Smooth muscle cell (in vitro differentiated cells): Measurements from ENCODE around the gene LENG1. TPM values are rescaled to one million over a fixed set of nuclear protein-coding genes. Genes with fewer than 3 reads are reported as not detected.

Experiments used
- DNase-seq: peaks from one replicate; lab custom pipeline; 2025; ENCODE audit not compliant: unreplicated experiment; lab: John Stamatoyannopoulos, UW
- H2AFZ ChIP-seq: fragments of 200-600 bp; sonication (generic); 2 replicates; pipeline ENCODE4 v1.6.0; 2016; ENCODE audit warnings: antibody characterized with exemption, low read depth, mild to moderate bottlenecking
- H3F3A ChIP-seq: fragments of 200-600 bp; sonication (generic); 2 replicates; pipeline ENCODE4 v1.6.0; 2017; ENCODE audit warnings: antibody characterized with exemption, low read depth
- H3K27ac ChIP-seq: fragments of 200-600 bp; sonication (generic); 2 replicates; pipeline ENCODE4 v1.5.1; 2016; ENCODE audit warnings: low read depth, mild to moderate bottlenecking
- H3K27me3 ChIP-seq: fragments of 200-600 bp; sonication (generic); 2 replicates; pipeline ENCODE4 v1.6.1; 2016; ENCODE audit warnings: low read depth, mild to moderate bottlenecking
- H3K36me3 ChIP-seq: fragments of 200-600 bp; sonication (generic); 2 replicates; pipeline ENCODE4 v1.5.1; 2016; ENCODE audit warnings: low read depth
- H3K4me1 ChIP-seq: fragments of 200-600 bp; sonication (generic); 2 replicates; pipeline ENCODE4 v1.5.1; 2016; ENCODE audit warnings: low read depth
- H3K4me2 ChIP-seq: fragments of 200-600 bp; sonication (generic); 2 replicates; pipeline ENCODE4 v1.6.0; 2016; ENCODE audit warnings: mild to moderate bottlenecking
- H3K4me3 ChIP-seq: fragments of 200-600 bp; sonication (generic); 2 replicates; pipeline ENCODE4 v1.5.1; 2016; ENCODE audit warnings: mild to moderate bottlenecking
- H3K79me2 ChIP-seq: fragments of 200-600 bp; sonication (generic); 2 replicates; pipeline ENCODE4 v1.6.0; 2016; ENCODE audit warnings: low read depth, mild to moderate bottlenecking
- H3K9ac ChIP-seq: fragments of 200-600 bp; sonication (generic); 2 replicates; pipeline ENCODE4 v1.6.0; 2016; ENCODE audit warnings: low read depth
- H3K9me3 ChIP-seq: fragments of 200-600 bp; sonication (generic); replicated peaks from 2 replicates; pipeline ENCODE4 v1.5.1; 2016; ENCODE audit warnings: low read depth
- H4K20me1 ChIP-seq: fragments of 200-600 bp; sonication (generic); 2 replicates; pipeline ENCODE4 v1.6.0; 2016; ENCODE audit warnings: low read depth
- CTCF ChIP-seq: fragments of 200-600 bp; sonication (generic); IDR thresholded peaks from 2 replicates; pipeline ENCODE4 v1.5.1; 2017; ENCODE audit warnings: borderline replicate concordance, mild to moderate bottlenecking, antibody characterized with exemption; ENCODE audit not compliant: insufficient read depth, poor library complexity, severe bottlenecking
- WGBS: methylation state at CpG from one replicate; pipeline ENCODE4 v1.1.7; 2016; ENCODE audit warnings: low lambda C conversion rate; 5-methylcytosine and 5-hydroxymethylcytosine counted together
- polyA plus RNA-seq: library from polyadenylated mRNA; unstranded; fragments of >200 nt; fragmentation: Nextera tagmentation; extraction: Ambion mirVana; gene quantifications from 2 replicates; pipeline ENCODE4 v1.2.1, GENCODE V29; 2016
- total RNA-seq: library from RNA; depleted of rRNA; stranded (reverse); fragments of >200 nt; gene quantifications from 2 replicates; pipeline ENCODE4 v1.2.3, GENCODE V29; 2014

Gene LENG1
- total and polyA plus RNA-seq, 2 experiments from 2014 or later, result 10.9 to 14.1 TPM

- Histone ChIP-seq H3F3A (no peaks in the 10 kb centered on the region), H3K27me3 (no peaks in the 10 kb centered on the region), H3K79me2 (no peaks in the 10 kb centered on the region), H3K36me3 (no peaks in the 10 kb centered on the region), H3K4me2 (peak overlapping the region; percentile 30), H3K9ac (no peak overlapping the region), H3K4me3 (no peak overlapping the region), H3K9me3 (no peaks in the 10 kb centered on the region), H3K4me1 (no peaks in the 10 kb centered on the region), H3K27ac (no peak overlapping the region), H2AFZ (no peak overlapping the region), H4K20me1 (no peaks in the 10 kb centered on the region)
- DNase-seq, result peak; percentile 81
- TF ChIP-seq CTCF, result peak; percentile 77
- WGBS, result 38% methylated on average over 14 of the region's 25 CpGs
Observed at GRCh38 chr19:54168174-54168917, 8.8 kb upstream of the LENG1 start.

GRCh38 chr19:54165222-54165621 is 5.7 kb upstream of the LENG1 start:
- WGBS, result 95% methylated on average over 25 of the region's 25 CpGs
- no peaks in the 10 kb centered on the region for H3F3A ChIP-seq
- no peaks in the 10 kb centered on the region for H3K36me3 ChIP-seq
- H3K4me2 ChIP-seq, result no peak overlapping the region
- TF ChIP-seq CTCF, result no peak
- H3K9me3 ChIP-seq, result no peaks in the 10 kb centered on the region
- H3K4me3 ChIP-seq, result no peak overlapping the region
- H3K79me2 ChIP-seq, result no peaks in the 10 kb centered on the region
- H2AFZ ChIP-seq, result no peak overlapping the region
- H3K9ac ChIP-seq, result no peak overlapping the region
- no peak for DNase-seq
- no peaks in the 10 kb centered on the region for H3K27me3 ChIP-seq
- H3K27ac ChIP-seq, result no peak overlapping the region
- H3K4me1 ChIP-seq, result peaks cover 3% of the 10 kb centered on the region
- H4K20me1 ChIP-seq, result no peaks in the 10 kb centered on the region

GRCh38 chr19:54164369-54165068 is 5.0 kb upstream of the LENG1 start:
- peaks cover 3% of the 10 kb centered on the region for H3K4me1 ChIP-seq
- no peaks in the 10 kb centered on the region for H3K79me2 ChIP-seq
- no peaks in the 10 kb centered on the region for H4K20me1 ChIP-seq
- no peak overlapping the region for H3K9ac ChIP-seq
- H3K4me3 ChIP-seq, result no peak overlapping the region
- H3K27me3 ChIP-seq, result no peaks in the 10 kb centered on the region
- H3K9me3 ChIP-seq, result no peaks in the 10 kb centered on the region
- 14% methylated on average over 35 of the region's 37 CpGs for WGBS
- no peak overlapping the region for H2AFZ ChIP-seq
- DNase-seq, result no peak
- no peak overlapping the region for H3K27ac ChIP-seq
- H3K36me3 ChIP-seq, result no peaks in the 10 kb centered on the region
- TF ChIP-seq CTCF, result no peak
- H3K4me2 ChIP-seq, result no peak overlapping the region
- H3F3A ChIP-seq, result no peaks in the 10 kb centered on the region
